Neuron (in vitro differentiated cells): ENCODE results near the gene GCDH.

Experiments
- H2AFZ ChIP-seq: one replicate; pipeline ENCODE4 v1.6.1; 2013; ENCODE audit warnings: low read depth, mild to moderate bottlenecking, inconsistent platforms, low read length, moderate library complexity
- H3K27me3 ChIP-seq: one replicate; pipeline ENCODE4 v1.6.1; 2013; ENCODE audit warnings: low read length; ENCODE audit not compliant: insufficient read depth
- H3K36me3 ChIP-seq: one replicate; pipeline ENCODE4 v1.6.1; 2013; ENCODE audit warnings: low read length; ENCODE audit not compliant: insufficient read depth
- H3K4me1 ChIP-seq: one replicate; pipeline ENCODE4 v1.6.1; 2013; ENCODE audit warnings: low read length; ENCODE audit not compliant: insufficient read depth
- H3K4me3 ChIP-seq: 2 replicates; pipeline ENCODE4 v1.5.1; 2013; ENCODE audit warnings: mild to moderate bottlenecking, low read length, moderate library complexity
- H3K9me3 ChIP-seq: one replicate; pipeline ENCODE4 v1.6.1; 2013; ENCODE audit warnings: low read length

GCDH gene

GRCh38 chr19:12946092-12946721 lies 55.2 kb downstream of the GCDH start:
- H3K27me3 ChIP-seq, result no peaks in the 10 kb centered on the region
- peaks cover 10% of the 10 kb centered on the region for H3K4me1 ChIP-seq
- H3K4me3 ChIP-seq, result peak overlapping the region; percentile 84
- H2AFZ ChIP-seq, result no peak overlapping the region
- peaks cover 66% of the 10 kb centered on the region for H3K36me3 ChIP-seq
- H3K9me3 ChIP-seq, result no peaks in the 10 kb centered on the region

- no peak overlapping the region for H2AFZ ChIP-seq
- no peaks in the 10 kb centered on the region for H3K9me3 ChIP-seq
- H3K27me3 ChIP-seq, result no peaks in the 10 kb centered on the region
- H3K36me3 ChIP-seq, result peaks cover 65% of the 10 kb centered on the region
- H3K4me1 ChIP-seq, result peaks cover 10% of the 10 kb centered on the region
- peak overlapping the region; percentile 84 for H3K4me3 ChIP-seq
Measured at GRCh38 chr19:12946731-12947496, 56.0 kb downstream of the GCDH start.

DNA sequence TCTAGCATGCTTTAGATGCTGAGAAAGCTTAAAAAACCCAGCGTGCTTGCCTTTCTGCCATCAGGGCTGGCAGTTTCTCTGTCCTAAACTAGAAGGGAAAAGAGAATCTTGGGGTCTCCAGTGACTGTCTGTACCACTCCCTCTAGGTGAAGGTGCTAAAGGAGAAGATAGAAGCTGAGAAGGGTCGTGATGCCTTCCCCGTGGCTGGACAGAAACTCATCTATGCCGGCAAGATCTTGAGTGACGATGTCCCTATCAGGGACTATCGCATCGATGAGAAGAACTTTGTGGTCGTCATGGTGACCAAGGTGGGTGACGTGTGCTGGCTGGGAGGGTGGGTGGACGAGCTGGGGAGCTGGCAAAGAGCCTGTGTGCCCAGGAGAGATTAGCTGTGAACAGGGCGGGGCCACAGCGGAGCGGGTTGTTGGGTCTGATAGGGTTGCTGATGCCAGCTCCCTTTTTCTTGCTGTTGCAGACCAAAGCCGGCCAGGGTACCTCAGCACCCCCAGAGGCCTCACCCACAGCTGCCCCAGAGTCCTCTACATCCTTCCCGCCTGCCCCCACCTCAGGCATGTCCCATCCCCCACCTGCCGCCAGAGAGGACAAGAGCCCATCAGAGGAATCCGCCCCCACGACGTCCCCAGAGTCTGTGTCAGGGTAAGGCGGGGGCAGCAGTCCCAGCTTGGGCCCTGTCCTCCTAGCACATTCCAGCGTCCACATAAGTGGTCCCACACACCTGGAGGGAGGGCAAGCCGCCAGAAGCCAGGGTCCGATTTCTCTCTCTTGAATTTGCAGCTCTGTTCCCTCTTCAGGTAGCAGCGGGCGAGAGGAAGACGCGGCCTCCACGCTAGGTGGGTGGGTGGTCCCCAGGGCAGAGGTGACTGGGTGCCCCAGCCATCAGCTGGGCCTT lies 57.0 kb downstream of the GCDH start:
- peaks cover 70% of the 10 kb centered on the region for H3K36me3 ChIP-seq
- H3K9me3 ChIP-seq, result no peaks in the 10 kb centered on the region
- no peaks in the 10 kb centered on the region for H3K27me3 ChIP-seq
- H3K4me1 ChIP-seq, result peaks cover 10% of the 10 kb centered on the region
- H2AFZ ChIP-seq, result no peak overlapping the region
- H3K4me3 ChIP-seq, result no peak overlapping the region

DNA sequence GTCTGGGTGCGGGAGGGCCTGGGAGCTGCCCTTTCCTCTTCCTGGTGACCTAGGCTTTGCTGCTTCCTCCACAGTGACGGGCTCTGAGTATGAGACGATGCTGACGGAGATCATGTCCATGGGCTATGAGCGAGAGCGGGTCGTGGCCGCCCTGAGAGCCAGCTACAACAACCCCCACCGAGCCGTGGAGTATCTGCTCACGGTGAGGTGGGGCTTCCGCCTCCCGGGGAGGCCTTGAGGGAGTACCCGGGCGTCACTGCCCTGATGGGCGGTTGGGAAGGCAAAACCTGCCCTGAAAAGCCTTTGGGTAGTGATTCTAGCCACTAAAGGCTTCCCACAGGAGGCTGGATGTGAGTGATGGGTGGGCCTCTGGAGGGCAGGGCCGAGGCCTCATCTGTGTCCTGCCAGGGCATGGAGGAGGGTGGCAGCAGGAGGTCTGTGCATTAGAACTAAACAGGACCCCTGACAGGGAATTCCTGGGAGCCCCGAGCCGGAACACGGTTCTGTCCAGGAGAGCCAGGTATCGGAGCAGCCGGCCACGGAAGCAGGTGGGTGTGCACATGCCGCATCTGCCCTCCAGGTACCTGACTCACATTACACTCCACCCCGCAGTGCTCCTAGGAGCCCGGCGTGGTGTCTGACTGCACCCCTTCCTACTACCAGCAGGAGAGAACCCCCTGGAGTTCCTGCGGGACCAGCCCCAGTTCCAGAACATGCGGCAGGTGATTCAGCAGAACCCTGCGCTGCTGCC lies 57.8 kb downstream of the GCDH start:
- Histone ChIP-seq H3K27me3 (no peaks in the 10 kb centered on the region), H3K4me1 (peaks cover 10% of the 10 kb centered on the region), H3K9me3 (no peaks in the 10 kb centered on the region), H3K4me3 (no peak overlapping the region), H2AFZ (no peak overlapping the region), H3K36me3 (peaks cover 71% of the 10 kb centered on the region)
